IPS-NIHi7 (cell line): ENCODE measurements around the gene IFT122.
"Not testable (repeated sequence)": the region's sequence is repeated elsewhere in the genome, so short reads cannot be mapped to it uniquely, and the experiment has no call there.

Experiments used
- DNase-seq: peaks from one replicate; pipeline ENCODE4 v3.0.0; 2012; ENCODE audit warnings: mixed read lengths; ENCODE audit errors: extremely low spot score

Gene IFT122

DNA sequence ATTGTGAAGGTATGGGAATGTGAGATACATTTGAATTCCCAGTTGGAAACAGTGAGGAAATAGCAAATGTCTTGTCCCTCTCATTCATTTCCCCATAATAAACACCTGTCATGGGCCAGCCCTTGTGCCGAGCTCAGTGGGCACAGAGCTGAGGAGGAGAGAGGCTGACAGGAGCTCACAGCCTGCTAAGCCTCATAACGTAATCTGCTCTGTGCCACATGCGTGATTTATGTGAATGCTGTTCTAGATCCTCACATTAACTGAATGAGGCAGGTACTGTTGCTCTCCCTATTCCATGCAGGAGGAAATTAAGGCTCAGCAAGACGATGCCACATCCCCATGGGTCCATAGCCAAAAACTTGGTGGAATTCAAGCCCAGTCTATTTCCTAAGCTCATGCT, 53.2 kb downstream of the IFT122 start:
- no peak for DNase-seq

DNA sequence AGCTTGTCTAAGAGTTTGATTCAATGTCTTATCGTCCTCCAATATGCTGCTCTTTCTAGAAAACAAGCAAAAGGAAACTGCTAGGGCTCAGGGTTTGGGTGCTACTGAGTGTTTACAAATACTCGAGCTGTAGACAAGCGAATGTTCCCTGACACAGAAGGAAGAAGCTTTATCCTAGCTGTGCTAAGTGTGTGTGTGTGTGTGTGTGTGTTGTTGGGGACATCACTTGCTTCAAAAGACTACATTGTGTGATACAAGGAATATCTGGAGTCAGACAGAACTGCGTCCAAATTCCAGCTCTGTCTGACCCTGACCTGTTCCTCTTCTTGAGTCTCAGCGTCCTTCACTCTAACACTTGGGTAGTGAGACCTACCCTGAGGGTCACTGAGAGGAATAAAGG, 54.5 kb downstream of the IFT122 start:
- not testable (repeated sequence) for DNase-seq

DNA sequence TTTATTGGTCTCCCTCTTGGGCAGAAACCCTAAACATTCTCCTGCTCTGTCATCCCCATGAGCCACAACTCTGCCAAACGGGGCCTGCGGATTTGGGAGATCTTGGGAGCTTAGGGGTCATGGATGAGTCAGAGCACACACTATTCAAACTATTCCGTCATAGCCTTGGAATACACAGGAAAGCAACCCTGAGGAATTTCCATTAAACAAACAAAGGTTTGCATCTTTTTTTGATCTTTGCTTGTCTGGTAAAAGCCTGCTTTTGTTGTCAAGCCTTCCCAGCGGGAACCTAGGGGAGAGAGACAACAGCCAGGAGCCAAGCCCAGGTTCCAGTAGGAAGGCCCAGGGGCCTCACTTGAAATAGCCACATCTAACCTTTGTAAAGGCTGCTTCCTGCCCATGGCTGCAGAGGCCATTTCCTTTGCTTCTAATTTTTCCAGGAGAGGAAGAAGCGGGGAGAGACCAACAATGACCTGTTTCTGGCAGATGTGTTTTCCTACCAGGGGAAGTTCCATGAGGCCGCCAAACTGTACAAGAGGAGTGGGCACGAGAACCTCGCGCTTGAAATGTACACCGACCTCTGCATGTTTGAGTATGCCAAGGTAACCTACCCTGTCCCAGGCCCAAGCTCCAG, 55.1 kb downstream of the IFT122 start:
- not testable (repeated sequence) for DNase-seq

DNA sequence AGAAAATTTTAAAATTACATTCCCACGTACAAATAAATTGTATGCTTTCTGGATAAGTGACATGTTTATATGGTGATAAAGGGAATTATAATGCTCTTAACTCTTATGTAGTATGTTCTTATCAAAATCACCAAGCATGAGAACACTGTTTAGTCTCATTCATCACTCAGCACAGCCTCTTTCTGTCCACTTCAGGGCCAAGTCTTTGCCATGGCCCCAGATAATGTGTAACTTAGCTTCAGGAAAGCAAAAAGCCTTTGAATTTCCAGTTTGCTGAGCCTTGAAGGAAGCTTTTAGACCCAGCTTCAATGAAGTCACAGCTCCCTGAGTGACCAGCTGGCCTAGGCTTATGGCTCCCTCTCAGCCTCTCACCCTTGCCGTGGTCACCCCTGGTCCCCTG, 57.9 kb downstream of the IFT122 start:
- DNase-seq, result not testable (repeated sequence)

DNA sequence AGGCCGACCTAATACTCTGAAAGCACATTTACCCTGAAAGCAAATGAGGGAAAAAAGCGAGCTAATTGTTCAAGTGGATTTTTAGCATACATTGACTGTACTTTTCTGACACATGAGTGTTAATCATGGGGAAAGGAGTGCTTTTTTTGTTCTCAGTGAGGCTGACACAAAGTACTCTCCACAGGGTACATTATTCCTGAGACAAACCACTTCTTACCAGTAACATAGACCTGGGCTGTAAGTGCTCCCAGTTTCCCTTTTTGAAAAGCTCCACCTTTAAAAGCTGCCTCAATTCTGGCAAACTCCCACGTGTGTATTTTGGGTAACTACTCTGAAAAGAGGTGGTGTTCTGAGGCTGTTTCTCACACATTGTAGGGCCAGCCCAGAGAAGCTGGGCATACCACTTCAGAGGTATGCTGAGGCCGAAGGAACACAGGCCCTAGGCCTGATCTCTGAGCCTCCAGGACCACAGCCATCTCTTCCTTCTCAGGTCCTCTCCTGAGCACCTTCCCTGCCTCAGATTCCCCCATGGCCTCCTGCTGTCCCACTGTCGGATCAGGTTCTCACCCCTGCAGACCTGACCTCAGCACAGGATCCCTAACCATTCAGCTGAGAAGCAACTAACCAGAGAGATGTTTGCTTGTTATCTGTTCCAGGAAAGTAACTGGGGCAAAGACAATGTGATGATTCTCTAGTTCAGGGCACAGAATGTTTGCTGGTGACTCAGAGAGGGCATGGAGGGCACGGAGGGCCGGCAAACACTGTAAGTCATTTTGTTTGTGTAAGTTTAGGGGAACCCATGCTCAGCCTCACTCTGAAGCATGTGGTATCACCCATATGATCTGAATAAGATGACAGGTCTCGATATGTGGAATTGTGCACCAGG, 58.8 kb downstream of the IFT122 start:
- not testable (repeated sequence) for DNase-seq

DNA sequence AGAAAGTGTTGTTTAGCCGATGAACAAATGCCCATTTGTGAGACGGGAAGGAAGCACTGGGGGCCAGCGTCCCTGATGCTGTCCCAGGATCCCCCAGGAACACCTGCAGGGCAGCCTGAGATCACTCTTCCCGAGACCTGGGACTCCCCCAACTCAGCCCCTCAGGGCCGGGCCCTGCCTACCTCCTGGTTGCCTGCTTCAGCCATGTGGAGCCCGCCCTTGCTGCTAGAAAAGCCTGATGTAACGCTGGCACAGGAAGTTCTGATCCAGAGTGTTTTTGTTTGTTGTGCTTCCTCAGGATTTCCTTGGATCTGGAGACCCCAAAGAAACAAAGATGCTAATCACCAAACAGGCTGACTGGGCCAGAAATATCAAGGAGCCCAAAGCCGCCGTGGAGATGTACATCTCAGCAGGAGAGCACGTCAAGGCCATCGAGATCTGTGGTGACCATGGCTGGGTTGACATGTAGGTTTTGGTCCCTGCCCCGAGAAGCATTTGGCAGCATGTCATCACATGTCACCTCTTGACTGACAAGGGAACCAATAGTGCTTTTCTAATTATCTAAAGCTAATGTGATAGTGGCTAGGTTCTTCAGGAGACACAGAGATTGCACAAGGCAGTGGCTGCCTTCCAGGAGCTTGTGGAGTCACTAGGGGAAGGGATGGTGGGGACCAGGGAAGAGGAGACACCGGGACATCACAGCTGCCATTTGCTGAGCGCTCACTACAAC, 59.7 kb downstream of the IFT122 start:
- not testable (repeated sequence) for DNase-seq

DNA sequence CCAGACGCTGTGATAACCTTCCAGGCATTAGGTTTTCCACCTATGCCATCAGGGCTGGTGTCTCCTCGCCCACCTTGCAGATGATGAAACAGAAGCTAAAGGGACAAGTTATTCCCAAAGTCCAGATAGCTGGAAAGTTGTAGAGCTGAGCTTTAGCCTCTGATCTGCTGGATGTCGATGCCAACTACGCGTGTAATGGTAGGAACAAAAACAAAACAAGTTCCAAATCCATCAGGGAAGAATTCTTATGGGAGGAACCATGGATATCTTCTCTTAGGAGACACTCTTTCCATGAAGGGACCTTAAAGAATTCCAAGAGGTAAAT, 60.3 kb downstream of the IFT122 start:
- no peak for DNase-seq

DNA sequence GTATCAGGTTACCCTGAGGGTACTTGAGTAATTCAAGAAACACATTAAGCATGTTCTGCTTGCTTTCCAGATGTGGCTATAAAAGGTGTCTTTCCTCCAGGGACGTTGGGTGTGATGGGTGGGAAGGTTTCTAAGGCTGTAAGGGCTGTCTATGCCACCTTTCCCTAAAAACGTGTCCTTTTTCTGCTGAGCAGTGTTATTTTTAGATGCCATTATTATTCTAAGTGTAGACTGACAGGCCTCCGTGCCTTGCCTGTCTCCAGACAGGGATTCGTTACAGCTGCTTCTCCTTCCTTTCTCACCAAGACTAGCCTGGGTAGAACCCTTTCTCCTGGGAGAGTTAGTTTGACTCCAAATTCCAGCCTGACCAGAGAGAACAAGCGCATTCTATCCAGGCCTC, 61.6 kb downstream of the IFT122 start:
- no peak for DNase-seq

DNA sequence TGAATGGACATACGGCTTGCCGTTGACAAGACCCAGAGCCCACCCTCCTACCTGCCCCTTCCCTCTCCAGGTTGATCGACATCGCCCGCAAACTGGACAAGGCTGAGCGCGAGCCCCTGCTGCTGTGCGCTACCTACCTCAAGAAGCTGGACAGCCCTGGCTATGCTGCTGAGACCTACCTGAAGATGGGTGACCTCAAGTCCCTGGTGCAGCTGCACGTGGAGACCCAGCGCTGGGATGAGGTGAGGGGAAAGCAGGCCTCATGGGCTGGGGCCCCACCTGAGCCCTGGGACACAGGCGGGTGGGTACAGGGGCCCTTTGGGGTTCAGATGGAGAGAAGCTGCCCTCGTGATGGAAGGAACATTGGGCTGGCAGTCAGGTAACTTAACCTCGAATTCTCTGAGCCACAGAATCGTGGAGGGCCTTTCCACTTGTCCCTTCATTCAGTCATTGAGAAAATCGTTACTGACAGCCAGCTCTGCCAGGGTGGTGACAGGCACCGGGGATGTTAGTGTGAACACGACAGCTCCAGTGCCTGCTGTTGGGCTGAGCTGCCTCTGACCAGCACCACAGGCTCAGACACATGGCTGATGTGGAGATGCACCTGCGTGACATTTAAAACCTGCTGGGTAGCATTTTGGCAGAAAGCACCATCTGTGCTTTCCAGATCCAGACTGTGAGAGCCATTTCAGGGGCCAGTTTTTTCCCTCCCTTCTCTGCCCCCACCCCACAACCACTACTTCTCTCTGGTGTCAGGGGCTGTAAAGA, 62.8 kb downstream of the IFT122 start:
- DNase-seq, result no peak

DNA sequence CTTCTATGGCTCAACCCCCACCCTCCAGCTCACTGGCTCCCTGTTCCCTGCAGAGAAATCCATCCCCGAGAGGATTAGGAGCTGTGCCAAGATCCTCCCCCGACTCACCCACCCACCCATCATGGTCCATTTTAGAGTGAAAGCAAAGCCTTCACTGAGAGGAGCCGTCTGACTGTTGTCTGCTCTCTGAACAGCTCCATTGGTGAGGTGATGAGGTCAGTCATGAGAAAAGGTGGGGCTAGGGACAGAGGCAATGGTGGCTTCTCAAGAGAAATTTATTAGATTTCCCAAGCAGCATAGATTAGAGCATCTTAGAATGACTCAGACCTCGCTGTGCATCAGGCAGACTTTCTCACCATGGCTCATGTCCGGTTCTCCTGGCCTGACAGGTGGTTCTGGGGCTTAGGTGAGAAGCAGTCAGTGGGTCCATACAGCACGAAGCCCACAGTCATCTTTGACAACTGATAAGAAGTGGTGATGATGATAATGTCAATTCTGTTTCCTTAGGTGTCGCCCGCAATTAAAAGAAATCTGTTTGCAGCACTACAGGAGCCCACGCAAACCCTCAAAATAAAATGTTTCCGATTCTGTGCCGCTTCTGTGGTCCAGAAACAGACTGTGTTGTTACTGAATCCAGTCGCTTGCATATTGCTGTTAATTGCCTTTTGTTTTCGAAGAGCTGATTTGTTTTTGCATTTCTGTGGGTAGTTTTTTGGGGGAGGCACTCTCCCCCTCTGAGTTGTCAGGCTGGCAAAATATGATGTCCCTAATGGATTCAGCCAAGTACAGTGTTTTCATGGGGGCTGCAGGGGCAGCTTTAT, 63.7 kb downstream of the IFT122 start:
- DNase-seq, result no peak

DNA sequence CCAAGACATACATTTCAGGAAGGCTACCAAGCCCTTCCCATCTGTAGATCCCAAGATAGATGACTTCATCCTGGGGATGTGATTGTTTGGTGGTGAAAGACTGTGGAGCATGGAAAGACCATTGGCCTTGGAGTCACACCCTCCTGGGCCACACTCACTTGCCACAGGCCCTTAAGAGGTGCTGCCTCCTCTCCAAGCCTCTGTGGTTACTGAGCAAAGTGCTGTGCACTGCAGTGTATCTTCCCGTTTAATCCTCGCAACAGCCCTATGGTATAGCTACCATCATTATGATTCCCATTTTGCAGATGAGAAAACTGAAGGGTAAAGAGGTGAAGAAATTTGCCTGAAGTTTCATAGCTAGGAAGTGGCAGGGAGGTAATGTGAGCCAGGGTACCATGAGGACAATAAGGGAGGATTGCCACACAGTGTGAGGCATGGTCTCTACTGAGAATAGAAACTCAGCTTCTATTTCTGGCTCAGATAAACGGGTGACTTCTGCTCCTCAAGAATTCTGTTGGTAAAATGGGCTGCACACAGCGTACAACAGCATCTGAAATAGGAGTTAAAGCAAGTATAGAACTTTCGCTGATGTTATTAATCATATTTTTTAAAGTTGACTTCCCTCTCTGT, 64.6 kb downstream of the IFT122 start:
- DNase-seq, result no peak

DNA sequence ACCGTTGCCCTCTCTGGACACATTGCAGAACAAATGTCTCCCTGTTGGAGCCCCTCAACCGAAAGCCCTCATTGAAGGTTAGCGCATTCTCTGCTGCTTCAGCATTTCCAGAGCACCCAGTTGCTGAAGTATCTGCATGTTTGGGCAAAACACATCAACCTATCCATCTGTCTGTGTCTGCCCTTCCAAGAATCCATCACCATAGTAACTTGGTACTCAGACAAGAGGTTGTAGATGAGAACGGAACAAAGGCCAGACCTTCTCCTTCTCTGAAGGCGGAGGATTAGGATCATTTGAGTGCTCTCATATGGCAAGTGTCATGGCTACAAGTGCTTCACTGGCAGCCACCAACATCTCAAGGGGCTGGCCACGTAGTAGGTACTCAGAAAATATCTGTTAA, 65.3 kb downstream of the IFT122 start:
- DNase-seq, result no peak

DNA sequence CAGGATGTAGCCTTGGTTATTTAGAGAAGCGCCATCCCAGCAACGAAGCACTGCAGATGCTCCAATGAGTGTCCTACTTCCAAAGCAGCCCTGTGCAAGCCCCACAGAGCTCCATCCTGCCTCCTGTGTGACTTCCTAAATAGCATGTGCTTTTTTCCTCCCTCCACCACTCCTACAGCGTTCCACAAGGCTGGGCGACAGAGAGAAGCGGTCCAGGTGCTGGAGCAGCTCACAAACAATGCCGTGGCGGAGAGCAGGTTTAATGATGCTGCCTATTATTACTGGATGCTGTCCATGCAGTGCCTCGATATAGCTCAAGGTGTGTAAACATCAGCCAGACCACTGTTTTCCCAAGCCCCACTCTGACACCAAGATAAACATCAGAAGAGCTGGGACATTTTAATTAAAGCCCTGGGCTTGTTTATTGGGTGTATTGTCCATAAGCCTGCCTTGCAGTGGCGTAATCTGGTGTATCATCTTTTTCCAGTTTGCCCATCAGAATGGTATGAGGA, 66.3 kb downstream of the IFT122 start:
- no peak for DNase-seq

DNA sequence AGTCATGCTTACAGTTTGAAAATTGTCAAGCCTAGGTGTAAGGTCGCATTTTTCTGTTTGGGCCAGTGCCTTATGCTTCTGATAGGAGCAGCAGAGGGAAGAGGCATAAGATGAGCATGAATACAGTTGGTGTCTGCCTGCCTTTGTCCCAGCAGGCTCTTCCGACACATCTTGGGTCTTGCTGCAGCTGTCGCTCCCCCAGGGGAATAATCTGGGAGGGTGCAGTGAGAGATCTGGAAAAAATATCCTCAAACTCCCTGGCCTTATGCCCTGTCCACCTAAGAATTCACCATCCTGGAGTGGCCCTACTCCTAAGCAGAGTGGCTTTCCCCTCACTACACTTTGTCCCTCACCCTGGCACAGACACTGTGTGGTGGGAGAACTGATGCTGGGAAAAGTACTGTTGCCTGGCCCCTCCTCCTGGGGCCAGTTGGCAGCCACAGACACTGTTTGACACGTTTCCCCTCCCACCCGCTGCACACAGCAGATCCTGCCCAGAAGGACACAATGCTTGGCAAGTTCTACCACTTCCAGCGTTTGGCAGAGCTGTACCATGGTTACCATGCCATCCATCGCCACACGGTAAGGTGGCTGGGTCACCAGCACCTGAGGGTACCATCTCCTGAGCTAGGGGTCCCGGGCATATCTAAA, 67.3 kb downstream of the IFT122 start:
- no peak for DNase-seq

DNA sequence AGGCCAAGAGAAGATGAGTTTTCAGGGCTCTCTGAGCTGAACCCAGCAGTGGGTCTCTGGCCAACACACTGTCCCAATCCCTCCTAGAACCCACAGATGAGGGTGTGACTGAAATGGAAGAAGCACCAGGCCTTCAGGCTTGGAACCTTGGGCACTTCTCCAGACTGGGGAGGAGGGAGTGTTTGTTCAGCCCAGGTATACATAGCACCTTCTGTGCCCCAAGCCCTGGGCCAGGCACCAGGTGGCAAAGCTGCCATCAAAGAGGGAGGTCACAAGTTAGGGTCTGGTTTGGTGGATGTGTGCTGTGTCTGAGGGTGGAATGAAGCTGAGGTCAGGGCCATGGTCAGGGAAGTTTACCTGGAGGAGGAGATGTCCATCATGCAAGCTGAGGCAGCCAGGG, 72.6 kb downstream of the IFT122 start:
- DNase-seq, result no peak

DNA sequence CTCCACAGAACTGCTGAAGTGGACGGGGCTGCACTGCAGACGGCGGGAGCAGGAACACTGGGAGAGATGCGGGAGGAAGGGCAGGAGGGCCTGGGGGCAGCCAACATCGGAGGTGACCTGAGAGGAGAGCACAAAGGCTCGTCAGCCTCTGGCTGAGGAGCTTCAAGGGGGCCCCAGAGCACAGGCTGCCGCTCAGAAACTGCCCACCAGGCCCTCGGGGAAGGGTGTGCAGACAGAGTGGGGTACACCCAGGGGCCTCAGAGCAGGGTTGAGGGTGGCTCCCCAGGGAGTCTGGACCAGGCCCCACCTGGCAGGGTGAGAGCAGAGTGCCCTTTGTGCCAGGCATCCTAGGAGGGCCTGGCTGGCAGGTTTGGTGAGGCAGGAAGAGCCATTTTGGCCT, 73.7 kb downstream of the IFT122 start:
- no peak for DNase-seq

DNA sequence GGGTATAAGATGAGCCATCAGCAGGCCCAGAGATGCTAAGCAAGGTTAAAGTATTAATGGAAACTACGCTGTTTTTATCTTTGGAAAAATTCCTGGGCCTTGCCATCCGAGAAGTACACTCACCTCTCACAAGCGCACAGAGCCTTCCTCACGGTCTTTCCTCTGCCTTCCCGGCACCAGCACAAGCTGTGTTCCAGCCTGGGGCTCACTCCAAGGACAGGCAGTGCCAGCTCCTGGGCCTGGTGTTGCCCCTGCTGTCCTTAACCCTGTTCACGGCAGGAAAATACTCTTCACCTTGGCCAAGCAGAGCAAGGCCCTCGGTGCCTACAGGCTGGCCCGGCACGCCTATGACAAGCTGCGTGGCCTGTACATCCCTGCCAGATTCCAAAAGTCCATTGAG, 74.1 kb downstream of the IFT122 start:
- no peak for DNase-seq

DNA sequence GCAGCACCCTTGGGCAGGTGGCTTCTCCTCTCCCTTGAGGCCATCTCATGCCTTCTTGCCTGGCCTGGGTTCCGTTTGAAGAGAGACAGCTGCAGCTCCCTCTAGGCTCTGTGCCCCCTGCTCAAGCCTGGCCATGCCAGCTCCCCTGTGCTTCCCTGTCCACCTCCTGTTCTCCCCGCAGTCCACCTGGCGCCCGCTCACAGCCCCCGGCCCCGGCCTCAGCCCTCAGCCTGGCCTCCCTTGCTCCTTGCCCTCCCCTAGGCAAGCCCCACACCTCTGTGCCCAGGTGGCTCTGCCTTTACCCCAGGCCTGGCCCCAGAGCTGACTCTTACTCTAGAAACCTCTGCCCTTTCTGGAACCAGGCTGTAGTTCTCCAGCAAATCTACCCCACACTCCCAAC, 74.5 kb downstream of the IFT122 start:
- no peak for DNase-seq

DNA sequence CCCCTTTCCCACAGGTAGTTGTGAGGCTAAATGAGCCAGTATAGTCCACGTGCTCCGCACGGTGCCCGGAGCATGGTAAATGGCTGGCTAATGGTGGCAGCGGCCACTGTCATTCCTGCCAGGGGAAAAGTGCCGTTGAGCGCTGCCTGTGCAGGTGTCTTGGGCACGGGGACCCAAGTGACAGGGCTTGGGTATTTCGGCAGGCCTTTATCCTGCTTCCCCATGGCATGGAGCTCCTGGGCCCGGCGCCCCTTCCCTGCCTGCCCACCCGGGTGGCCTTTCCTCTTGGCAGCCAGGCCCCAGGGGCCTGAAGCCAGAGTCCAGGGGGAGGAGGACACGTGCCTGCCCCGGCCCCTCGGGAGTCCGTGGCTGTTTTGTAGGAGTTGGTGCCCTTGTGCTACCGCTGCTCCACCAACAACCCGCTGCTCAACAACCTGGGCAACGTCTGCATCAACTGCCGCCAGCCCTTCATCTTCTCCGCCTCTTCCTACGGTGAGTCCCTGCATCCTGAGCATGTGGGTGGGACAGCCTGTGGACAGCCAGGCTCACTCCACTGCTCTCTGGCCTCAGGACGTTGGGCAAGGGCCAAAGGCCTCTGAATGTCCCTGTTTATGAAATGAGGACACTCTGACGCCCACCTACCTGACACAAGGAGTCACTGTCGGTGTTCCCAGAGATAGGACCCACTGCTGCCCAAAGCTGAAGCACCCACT, 75.2 kb downstream of the IFT122 start:
- DNase-seq, result not testable (repeated sequence)
